Fibroblast of the aortic adventitia (primary cell): Measurements from ENCODE around the gene GNA14. TPM values are rescaled to one million over a fixed set of nuclear protein-coding genes. Genes with fewer than 3 reads are reported as not detected.
A peak's percentile ranks its signal among the peaks of the same experiment; 100 is the strongest.

Source experiments
- DNase-seq: peaks from one replicate; pipeline ENCODE4 v3.0.0-alpha.2; 2010; ENCODE audit warnings: low read depth
- H3K4me3 ChIP-seq: 2 replicates; pipeline ENCODE4 v1.5.1; 2011; ENCODE audit warnings: low read depth, mild to moderate bottlenecking, control low read depth, low read length, moderate library complexity
- total RNA-seq: library from RNA; depleted of rRNA; stranded (reverse); fragments of >200 nt; gene quantifications from 2 replicates; pipeline ENCODE4 v1.2.3, GENCODE V29; 2012; ENCODE audit warnings: low replicate concordance
- TF ChIP-seq, protein P1 (sequence below): IDR thresholded peaks from 2 replicates; pipeline ENCODE4 v1.5.1; 2011; ENCODE audit warnings: mild to moderate bottlenecking, low read length, control low read depth, inconsistent platforms; ENCODE audit not compliant: insufficient read depth

GNA14 gene
- total RNA-seq, 1 donor: 1.5 TPM

DNA sequence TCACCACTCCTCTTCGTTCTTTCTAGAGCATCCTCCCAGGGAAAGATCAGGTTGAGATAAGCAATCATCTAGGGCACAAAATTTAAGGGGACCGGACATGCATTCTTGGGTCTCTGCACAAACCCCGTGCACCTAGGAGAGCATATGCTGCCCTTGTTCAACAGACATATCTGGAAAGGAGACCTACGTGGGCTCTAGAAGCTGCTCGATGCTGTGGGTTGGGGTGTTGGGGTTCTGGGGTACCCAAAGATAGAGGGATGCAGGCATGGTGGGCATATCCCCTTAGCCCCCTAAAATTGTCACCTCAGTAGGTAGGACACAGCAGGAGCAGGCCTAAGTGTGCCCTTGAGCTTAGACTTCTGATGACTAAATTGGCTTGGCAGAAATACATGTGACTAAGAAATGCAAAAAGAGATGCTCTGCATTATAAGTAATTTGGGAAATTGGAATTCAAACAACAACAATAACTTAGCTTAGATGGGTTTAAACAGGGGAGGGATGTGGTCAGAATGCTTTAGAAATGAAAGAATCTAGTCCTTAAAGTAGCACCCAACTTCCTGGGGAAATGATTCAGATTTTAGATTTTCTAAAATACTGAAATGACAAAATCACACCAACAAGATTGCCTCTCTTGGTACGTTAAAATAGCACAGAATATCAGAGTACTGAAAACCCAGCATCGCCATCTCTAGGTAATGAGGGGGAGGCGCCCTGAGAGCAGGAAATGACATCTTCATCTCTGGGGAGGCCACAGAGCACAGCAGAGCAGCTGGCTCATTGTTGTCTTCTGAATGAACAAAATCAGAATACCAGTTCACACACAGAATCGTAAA is 172.3 kb downstream of the GNA14 start:
- DNase-seq: peak; percentile 47
- no peak overlapping the region for H3K4me3 ChIP-seq

DNA sequence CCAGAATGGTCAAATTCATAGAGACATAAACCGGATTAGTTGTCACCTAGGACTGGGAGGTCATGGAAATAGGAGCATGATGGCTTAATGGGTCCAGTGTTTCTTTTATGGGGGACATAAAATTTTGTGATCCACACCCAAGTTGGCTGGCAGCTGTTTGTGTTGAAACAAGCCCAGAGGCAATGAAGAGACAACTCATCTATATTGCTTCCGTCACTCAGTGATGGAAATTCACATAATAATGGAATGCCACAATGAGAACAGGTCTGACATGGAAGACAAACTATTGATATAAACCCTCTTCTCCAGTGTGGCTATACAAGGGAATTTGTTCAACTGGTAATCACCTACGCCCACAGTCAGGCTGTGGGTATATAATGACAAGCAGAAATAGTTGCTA is 173.2 kb downstream of the GNA14 start:
- no peak for DNase-seq
- TF ChIP-seq, protein P1, sequence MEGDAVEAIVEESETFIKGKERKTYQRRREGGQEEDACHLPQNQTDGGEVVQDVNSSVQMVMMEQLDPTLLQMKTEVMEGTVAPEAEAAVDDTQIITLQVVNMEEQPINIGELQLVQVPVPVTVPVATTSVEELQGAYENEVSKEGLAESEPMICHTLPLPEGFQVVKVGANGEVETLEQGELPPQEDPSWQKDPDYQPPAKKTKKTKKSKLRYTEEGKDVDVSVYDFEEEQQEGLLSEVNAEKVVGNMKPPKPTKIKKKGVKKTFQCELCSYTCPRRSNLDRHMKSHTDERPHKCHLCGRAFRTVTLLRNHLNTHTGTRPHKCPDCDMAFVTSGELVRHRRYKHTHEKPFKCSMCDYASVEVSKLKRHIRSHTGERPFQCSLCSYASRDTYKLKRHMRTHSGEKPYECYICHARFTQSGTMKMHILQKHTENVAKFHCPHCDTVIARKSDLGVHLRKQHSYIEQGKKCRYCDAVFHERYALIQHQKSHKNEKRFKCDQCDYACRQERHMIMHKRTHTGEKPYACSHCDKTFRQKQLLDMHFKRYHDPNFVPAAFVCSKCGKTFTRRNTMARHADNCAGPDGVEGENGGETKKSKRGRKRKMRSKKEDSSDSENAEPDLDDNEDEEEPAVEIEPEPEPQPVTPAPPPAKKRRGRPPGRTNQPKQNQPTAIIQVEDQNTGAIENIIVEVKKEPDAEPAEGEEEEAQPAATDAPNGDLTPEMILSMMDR: no peak
- H3K4me3 ChIP-seq: no peak overlapping the region

More for the DNA sequence above, 172.3 kb downstream of the GNA14 start:
- TF ChIP-seq, protein P1: no peak

DNA sequence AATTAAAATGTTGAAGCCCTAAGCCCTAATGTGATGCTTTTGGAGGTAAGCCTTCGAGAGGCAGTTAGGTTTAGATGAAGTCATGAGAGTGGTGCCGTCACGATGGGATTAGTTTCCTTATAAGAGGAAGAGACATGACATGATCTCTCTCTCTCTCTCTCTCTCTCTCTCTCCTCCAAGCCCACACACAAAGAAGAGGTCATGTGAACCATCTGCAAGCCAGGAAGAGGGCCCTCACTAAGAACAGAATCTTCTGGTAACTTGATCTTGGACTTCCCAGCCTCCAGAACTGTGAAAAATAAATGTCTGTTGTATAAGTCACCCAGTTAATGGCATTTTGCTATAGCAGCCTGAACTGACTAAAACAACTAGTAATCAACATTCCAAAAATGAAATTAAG is 175.5 kb downstream of the GNA14 start:
- no peak overlapping the region for H3K4me3 ChIP-seq
- DNase-seq: no peak
- TF ChIP-seq, protein P1: no peak

DNA sequence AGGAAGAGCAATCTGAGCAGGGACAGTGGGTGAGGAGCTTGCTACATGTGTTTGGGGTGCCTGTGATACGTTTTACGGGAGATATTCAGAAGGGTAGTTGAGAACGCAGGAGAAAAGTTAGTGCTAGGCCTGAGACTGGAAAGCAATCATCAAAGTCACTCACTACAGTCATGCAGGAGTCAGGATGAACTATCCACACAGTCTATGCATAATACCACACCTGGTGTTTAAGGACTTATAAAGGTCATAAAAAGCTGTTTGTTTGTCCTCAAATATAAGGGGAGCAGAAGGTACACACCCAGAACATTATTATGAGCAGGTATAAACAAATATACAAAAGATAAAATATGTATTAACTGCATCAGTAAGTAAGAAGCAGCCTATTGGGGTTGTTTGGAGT is 176.6 kb downstream of the GNA14 start:
- H3K4me3 ChIP-seq: no peak overlapping the region
- TF ChIP-seq, protein P1: no peak
- no peak for DNase-seq

DNA sequence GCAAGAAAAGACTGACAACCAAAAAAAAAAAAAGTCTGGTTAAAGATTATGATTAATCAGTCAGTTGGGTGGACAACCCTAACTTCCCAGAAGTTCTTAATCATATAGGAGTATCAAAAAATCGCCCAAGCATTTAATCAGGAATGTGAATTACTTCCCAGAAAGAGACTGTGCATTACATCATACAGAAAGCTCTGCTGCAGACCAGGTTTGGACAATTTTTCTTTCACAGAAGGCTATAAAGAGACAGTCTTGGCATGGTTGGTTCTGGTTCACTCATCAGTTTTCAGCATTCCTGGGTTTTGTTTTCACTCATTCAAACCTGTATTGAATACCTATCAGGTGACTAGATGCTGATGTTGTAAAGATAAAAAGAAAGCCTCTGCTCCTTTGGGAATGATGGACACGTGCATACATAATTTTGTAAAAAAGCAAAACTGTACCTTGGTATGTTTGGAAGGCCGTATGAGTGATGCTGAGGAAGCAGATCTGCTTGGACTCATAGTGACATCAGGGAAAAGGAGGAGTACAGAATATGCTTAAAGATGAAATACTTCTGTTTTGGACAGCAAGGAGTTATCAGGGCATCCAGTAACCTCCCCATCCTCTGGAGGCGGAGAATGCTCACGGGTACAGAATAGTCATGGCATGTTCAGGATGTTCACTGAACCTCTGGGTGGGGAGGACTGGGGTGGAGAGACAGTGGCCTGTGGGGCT is 178.4 kb downstream of the GNA14 start:
- H3K4me3 ChIP-seq: no peak overlapping the region
- DNase-seq: peak; percentile 87
- TF ChIP-seq, protein P1: no peak

DNA sequence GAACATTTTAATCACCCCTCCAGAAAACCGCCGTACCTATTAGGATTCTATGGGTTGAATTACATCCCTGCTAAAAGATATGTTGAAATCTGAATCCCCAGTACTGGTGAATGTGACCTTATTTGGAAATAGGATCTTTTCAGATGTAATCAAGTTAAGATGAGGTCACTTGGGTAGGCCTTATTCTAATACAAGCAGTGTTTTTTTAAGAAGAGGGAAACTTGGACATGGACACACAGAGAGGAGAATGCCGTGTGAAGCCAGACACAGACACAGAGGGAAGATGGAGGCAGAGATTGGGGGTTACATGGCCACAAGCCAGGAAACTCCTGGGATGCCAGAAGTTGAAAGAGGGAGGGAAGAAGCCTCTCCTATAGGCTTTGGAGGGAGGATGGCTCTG is 183.5 kb downstream of the GNA14 start:
- DNase-seq: no peak
- H3K4me3 ChIP-seq: no peak overlapping the region
- TF ChIP-seq, protein P1: no peak
